CD4-positive, alpha-beta T cell (primary cell): Measurements from ENCODE around the gene TRNAU1AP. TPM values are rescaled to one million over a fixed set of nuclear protein-coding genes. Genes with fewer than 3 reads are reported as not detected.
A peak's percentile ranks its signal among the peaks of the same experiment; 100 is the strongest.

Source experiments
- ATAC-seq: fragments of 200-7000 bp; cut with Tn5 transposase; one replicate; pipeline ENCODE4 v1.10.0; 2022; ENCODE audit warnings: mild to moderate bottlenecking; ENCODE audit not compliant: poor library complexity
- CTCF ChIA-PET: fragments of 350-600 bp; sonication (Branson Sonifier 250); formaldehyde crosslinking; loops from one replicate; lab custom pipeline; 2021; ENCODE audit warnings: antibody characterized with exemption, inconsistent platforms; lab: Charles Lee
- POLR2A ChIA-PET: fragments of 350-600 bp; sonication (Branson Sonifier 250); formaldehyde crosslinking; loops from one replicate; lab custom pipeline; 2021; ENCODE audit warnings: antibody characterized with exemption, inconsistent platforms; lab: Charles Lee
- DNase-seq, 14 experiments: peaks; one replicate each; pipeline ENCODE4 v3.0.0-alpha.2; 2013 to 2020; ENCODE audit warnings: mixed read lengths in 2 of 14
- H3K27ac ChIP-seq, 2 donors: one replicate each; pipeline versions ENCODE4 v1.5.1 to v1.7.0; 2013; ENCODE audit warnings: low read length in 2 of 2, low read depth in 1 of 2, mild to moderate bottlenecking in 1 of 2
- H3K27me3 ChIP-seq, 2 experiments: 1 replicate in 1 of 2; 2 replicates in 1 of 2; pipeline versions ENCODE4 v1.6.1 to v1.7.0; 2013; ENCODE audit warnings: low read length in 2 of 2, control low read depth in 1 of 2, mild to moderate bottlenecking in 1 of 2, moderate library complexity in 1 of 2; ENCODE audit not compliant: insufficient read depth in 2 of 2, control insufficient read depth in 1 of 2
- H3K36me3 ChIP-seq: one replicate; pipeline ENCODE4 v1.6.1; 2013; ENCODE audit warnings: low read length, control low read depth; ENCODE audit not compliant: insufficient read depth
- H3K4me1 ChIP-seq: one replicate; pipeline ENCODE4 v1.6.1; 2013; ENCODE audit warnings: low read length, control low read depth; ENCODE audit not compliant: insufficient read depth
- H3K4me3 ChIP-seq: one replicate; pipeline ENCODE4 v1.5.1; 2013; ENCODE audit warnings: mild to moderate bottlenecking, low read length, moderate library complexity
- H3K9me3 ChIP-seq, 2 experiments: 1 replicate in 1 of 2; 2 replicates in 1 of 2; pipeline versions ENCODE4 v1.6.1 to v1.7.0; 2013; ENCODE audit warnings: low read length in 2 of 2, mild to moderate bottlenecking in 2 of 2, control low read depth in 1 of 2, moderate library complexity in 1 of 2; ENCODE audit not compliant: control insufficient read depth in 1 of 2, insufficient read depth in 1 of 2
- H3K27ac Mint-ChIP-seq: one replicate; pipeline ENCODE4 v1.8.0; 2020; ENCODE audit warnings: mixed read lengths
- H3K27me3 Mint-ChIP-seq: one replicate; pipeline ENCODE4 v1.8.0; 2021; ENCODE audit warnings: mixed read lengths
- H3K36me3 Mint-ChIP-seq: one replicate; pipeline ENCODE4 v1.8.0; 2021; ENCODE audit warnings: low read depth, mixed read lengths
- H3K4me1 Mint-ChIP-seq: one replicate; pipeline ENCODE4 v1.8.0; 2021; ENCODE audit warnings: low read depth, mixed read lengths
- H3K4me3 Mint-ChIP-seq: one replicate; pipeline ENCODE4 v1.8.0; 2020; ENCODE audit warnings: mild to moderate bottlenecking, mixed read lengths
- H3K9me3 Mint-ChIP-seq: one replicate; pipeline ENCODE4 v1.8.0; 2020; ENCODE audit warnings: mixed read lengths
- CTCF ChIP-seq: fragments of 200-600 bp; IDR thresholded peaks from one replicate; pipeline ENCODE4 v1.8.0; 2022; ENCODE audit warnings: antibody characterized with exemption, mild to moderate bottlenecking
- intact Hi-C, 2 experiments: fragments of 100-400 bp; cut with DNase I in 1 of 2; cut with micrococcal nuclease in 1 of 2; formaldehyde crosslinking; loops; one replicate each; pipeline versions ENCODE4 v1.15.1 to v1.9.0; 2023 to 2025; cut with DNase I, micrococcal nuclease
- total RNA-seq, 174 experiments: library from RNA in 2 of 174; stranded (reverse) in 2 of 174; gene quantifications; one replicate each; pipeline ENCODE4 v1.2.3 and lab custom pipeline; 2021 to 2026

The TRNAU1AP gene
- total RNA-seq, 2 experiments from 2014 or later: 21.4 to 24.2 TPM

DNA sequence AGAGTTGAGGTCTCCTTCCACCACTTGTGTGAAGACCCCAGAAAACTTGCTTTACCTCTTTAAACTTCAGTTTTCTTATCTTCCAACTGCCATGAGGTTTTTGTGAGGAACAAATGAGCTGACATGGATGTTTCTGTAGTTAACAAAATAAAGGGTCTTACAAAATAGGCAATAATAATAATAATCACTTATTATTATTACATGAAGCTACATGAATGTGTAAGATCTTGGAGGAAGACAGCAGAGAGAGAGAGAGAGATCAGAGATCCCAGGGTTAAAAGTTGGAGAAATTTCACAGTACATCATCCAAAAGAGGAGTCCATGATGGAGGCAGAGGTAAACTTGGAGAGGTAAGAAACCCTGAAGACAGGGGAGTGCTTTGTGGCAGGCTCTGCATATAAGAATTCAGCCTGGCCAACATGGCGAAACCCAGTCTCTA is 36.3 kb upstream of the TRNAU1AP start:
- peak overlapping the region; percentile 73 for H3K27ac Mint-ChIP-seq
- intact Hi-C loops: loop anchor here (5.0 kb wide), 3 partner anchors 86 to 666 kb away; partner anchors contain the start of gene SRSF4 (in 1 of the 2)
- POLR2A ChIA-PET: interaction anchor here (0.7 to 4.2 kb wide), 4 partner anchors 10 to 160 kb away, joined by 3 to 32 read pairs (median 4); partner anchors contain the start of gene RCC1

DNA sequence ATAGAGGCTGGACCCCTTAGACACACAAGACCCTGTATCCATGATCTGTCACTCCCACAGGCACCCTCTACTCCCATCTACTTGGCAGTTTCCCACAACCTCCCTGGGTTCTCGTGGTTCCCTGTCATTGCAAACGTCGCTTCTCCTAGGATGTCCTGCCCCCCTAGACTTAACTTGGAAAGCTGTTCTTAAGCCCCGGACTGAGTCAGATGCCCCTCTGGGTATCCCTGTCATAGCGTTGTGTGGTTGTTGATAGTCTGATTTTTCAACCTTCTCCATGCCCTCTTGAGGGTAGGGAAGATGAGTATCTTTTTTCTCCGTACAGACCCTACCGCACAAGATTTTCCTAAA is 35.3 kb upstream of the TRNAU1AP start:
- Mint-ChIP-seq H3K27ac (peak overlapping the region; percentile 73), H3K27me3 (no peaks in the 10 kb centered on the region), H3K4me3 (peak overlapping the region; percentile 91), H3K36me3 (peaks cover 29% of the 10 kb centered on the region), H3K9me3 (no peaks in the 10 kb centered on the region), H3K4me1 (peaks cover 35% of the 10 kb centered on the region)
- CTCF ChIA-PET: interaction anchor here (1.2 to 1.8 kb wide), 2 partner anchors 36 to 219 kb away, joined by 4 to 7 read pairs; partner anchors contain the start of genes TRNAU1AP and YTHDF2
- ATAC-seq (peak; percentile 3), DNase-seq (no peak)
- peak overlapping the region in 1 of 2 donors; percentile 23 for H3K27ac ChIP-seq
- no peak for TF ChIP-seq CTCF
- H3K4me1 ChIP-seq: peaks cover 27% of the 10 kb centered on the region
- no peaks in the 10 kb centered on the region for H3K9me3 ChIP-seq
- POLR2A ChIA-PET: interaction anchor here (0.5 to 4.2 kb wide), 3 partner anchors 11 to 267 kb away, joined by 3 to 32 read pairs (median 3); partner anchors contain the start of genes GMEB1 and RCC1
- H3K36me3 ChIP-seq: peaks cover 24% of the 10 kb centered on the region
- H3K4me3 ChIP-seq: peak overlapping the region; percentile 55
- intact Hi-C loops: loop anchor here (5.0 kb wide), 3 partner anchors 85 to 665 kb away; partner anchors contain the start of gene SRSF4 (in 1 of the 2)
- H3K27me3 ChIP-seq: no peaks in the 10 kb centered on the region

More for the DNA sequence above, 36.3 kb upstream of the TRNAU1AP start:
- Mint-ChIP-seq H3K4me1 (peaks cover 34% of the 10 kb centered on the region), H3K27me3 (no peaks in the 10 kb centered on the region), H3K4me3 (peak overlapping the region; percentile 58), H3K36me3 (peaks cover 39% of the 10 kb centered on the region), H3K9me3 (no peaks in the 10 kb centered on the region)
- Histone ChIP-seq H3K4me1 (peaks cover 35% of the 10 kb centered on the region), H3K36me3 (peaks cover 34% of the 10 kb centered on the region), H3K27ac (no peak overlapping the region), H3K4me3 (no peak overlapping the region), H3K9me3 (no peaks in the 10 kb centered on the region), H3K27me3 (no peaks in the 10 kb centered on the region)
- DNase-seq: no peak
- CTCF ChIA-PET: interaction anchor here (0.9 to 1.3 kb wide), 3 partner anchors 35 to 65 kb away, joined by 3 to 5 read pairs (median 4); no protein-coding TSS in a partner anchor
- no peak for TF ChIP-seq CTCF
- ATAC-seq: no peak

GRCh38 chr1:28518000-28518744 is 34.7 kb upstream of the TRNAU1AP start:
- Mint-ChIP-seq H3K4me1 (peaks cover 33% of the 10 kb centered on the region), H3K36me3 (peaks cover 23% of the 10 kb centered on the region), H3K27me3 (no peaks in the 10 kb centered on the region), H3K27ac (peak overlapping the region; percentile 83), H3K9me3 (no peaks in the 10 kb centered on the region), H3K4me3 (peak overlapping the region; percentile 91)
- Histone ChIP-seq H3K9me3 (no peaks in the 10 kb centered on the region), H3K27me3 (no peaks in the 10 kb centered on the region), H3K4me1 (peaks cover 24% of the 10 kb centered on the region), H3K36me3 (peaks cover 19% of the 10 kb centered on the region), H3K27ac (peak overlapping the region; percentile 23 to 29), H3K4me3 (peak overlapping the region; percentile 66)
- peak; percentile 94 for TF ChIP-seq CTCF
- peak; percentile 80 to 93 (median 86) for DNase-seq
- peak; percentile 90 for ATAC-seq
- intact Hi-C loops: loop anchor here (1.0 to 5.0 kb wide), 11 partner anchors 12 to 664 kb away; partner anchors contain the start of genes TRNAU1AP (in 2 of the 2), RCC1 (in 1 of the 2), SRSF4 (in 1 of the 2) and TAF12 (in 1 of the 2)
- ChIA-PET CTCF (interaction anchor here (0.7 to 1.8 kb wide), 9 partner anchors 8 to 663 kb away, joined by 3 to 12 read pairs (median 4); partner anchors contain the start of genes SRSF4, TRNAU1AP and YTHDF2), POLR2A (interaction anchor here (0.9 to 4.2 kb wide), 7 partner anchors 9 to 150 kb away, joined by 3 to 32 read pairs (median 4); partner anchors contain the start of genes GMEB1, RCC1, RNU11 and TRNAU1AP)
